T-helper 22 cell (primary cell): ENCODE data around the gene ITPR3.
A peak's percentile ranks its signal among the peaks of the same experiment; 100 is the strongest.
"Not testable (repeated sequence)": the region's sequence is repeated elsewhere in the genome, so short reads cannot be mapped to it uniquely, and the experiment has no call there.

ENCODE experiments used
- DNase-seq: peaks from one replicate; pipeline ENCODE4 v3.0.0-alpha.2; 2020; ENCODE audit warnings: low read depth

ITPR3 gene

DNA sequence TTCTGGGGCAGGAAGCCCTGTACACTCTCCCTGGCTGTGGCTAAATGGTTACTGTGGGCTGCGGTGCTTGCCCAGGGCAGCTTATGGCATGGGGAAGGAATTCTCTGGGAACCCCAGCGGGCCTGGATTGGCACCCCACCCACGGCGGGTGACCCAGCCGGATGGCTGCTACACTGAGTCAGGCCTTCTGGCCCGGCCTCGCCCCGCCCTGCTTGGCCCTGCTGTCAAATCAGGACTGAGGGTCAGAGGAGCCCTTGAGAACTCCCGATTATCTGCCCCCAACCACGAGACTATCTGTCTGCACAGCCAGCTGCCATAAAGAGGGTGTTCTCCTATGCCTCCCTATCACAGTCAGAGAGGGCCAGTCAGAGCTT lies 7.3 kb upstream of the ITPR3 start:
- no peak for DNase-seq

DNA sequence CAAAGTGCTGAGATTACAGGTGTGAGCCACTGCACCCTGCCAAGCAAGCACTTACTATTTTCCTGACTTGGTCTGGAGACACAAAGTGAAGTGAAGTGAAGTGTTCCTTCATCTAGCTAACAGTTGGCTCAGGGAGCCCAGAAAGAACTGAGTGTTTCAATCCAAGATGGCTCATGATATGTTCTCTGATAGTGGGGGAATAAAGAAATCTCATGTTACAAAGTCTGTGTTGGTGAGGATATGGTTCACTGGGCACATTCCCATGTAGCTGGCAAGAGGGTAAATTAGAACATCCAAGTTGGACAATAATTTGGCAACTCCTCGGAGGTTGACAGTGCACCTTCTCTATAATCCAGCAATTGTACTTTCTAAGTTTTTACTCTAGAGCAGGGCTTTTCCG lies 5.0 kb upstream of the ITPR3 start:
- DNase-seq: no peak

DNA sequence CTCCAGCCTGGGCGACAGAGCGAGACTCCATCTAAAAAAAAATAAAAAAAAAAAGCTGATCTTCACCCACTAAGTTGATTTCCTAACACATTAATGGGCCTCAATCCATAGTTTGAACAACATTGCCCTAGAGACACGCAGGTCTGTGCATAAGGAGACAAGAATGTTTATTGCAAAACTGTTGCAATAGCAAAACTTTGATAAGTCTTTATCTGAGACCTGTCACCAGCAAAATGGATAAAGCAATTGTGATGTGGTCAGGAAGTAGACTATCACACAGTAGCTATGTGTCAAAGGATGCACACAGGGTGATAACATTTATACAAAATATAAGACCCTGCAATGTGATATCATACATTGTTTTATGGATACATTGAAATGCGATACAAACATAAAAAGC lies 4.2 kb upstream of the ITPR3 start:
- no peak for DNase-seq

DNA sequence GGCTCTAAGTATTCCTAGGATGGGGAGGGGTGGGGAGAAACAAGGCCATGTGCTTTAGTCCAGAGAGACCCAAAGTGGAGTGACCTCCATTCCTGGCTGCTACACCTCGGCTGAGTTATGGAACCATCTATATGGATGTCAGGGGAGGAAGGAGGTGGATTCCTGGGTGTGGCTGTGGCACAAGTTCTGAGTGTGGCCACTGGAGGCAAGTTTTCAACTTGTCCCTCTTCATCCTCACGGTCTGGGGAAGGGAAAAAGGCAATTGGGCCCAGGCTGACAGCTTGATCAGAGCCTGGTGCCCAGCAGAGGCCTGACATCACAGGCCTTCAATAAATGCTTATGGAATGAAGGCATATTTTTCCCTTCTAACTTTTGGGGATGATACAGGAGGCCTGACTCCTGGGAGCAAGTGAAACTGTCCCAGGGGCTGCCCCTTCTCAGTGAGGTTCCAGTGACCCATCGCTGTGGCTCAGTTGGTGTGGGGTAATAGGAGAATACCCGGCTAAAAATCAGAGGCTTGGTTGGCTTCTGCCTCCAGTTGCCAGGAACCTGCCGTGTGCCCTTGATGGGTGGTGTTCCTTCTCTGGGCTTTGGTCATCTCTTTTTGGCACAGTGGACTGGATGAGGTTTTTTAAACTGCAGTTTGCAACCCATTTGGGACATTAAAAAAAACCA lies 1.8 kb upstream of the ITPR3 start:
- DNase-seq: no peak

DNA sequence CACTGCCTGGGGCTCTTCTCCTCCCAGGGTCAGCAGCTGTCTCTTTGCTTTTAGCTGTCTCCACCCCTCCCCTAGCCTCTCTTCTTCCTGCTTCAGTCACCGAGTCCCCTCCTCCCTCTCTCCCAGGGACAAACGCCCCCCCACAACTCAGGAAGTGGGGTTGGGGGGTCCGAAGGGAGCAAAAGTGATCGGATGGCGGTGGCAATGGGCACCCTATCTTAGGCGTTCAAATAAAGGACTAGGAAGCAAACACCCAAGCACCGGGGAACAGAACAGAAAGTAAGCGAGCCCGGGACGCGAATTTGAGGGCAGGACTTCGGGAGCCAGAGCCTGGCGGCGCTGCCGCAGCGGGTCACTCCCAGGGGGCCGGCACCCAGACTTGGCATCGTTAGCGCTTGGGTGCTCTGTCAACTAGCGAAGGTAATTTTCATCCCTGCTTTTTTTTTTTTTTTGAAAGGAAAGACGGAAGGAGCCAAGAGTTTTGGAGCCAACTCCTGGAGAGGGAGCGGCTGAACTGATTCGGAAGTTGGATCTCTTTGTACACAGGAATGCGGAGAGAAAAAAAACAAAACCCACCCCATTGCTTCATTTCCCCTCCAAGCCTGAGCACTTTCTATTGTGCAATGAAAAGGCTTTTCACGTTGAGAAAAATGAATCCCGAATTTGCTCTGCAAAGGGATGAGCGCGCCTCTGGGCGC lies 815 bp upstream of the ITPR3 start:
- no peak for DNase-seq

DNA sequence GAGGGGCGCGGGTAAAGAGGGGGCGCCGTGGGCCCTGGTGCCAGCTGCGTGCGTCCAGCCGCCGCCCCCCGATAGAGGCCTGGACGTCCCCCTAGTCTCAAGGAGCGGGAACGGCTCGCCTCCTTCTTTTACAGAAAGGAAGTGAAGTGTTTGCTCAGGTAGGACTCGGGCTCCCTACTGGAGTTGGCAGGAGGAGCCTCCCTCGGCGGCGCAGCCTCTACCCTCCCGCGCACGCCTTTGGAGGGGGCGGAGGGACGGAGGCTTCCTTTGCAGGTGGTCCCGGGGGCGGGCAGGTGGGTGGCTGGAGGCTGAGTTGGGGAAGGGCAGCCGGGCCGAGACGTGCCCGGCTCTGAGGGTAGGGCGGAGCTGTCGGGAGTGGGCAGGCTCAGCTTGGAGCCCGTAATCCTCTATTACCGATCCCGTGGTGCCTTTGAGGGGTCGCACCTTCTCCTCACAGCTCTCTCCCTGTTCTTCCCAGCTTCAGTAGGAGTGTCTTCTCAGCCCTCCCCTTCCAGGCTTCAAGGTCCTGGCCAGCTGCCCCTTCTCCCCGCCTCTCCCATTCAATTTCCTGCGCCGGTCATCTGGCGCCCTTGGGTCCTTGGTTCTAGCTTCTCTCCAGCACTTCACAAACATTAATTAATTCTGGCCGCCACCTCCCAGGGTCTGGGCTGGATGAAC lies 728 bp downstream of the ITPR3 start:
- DNase-seq: peak; percentile 18

DNA sequence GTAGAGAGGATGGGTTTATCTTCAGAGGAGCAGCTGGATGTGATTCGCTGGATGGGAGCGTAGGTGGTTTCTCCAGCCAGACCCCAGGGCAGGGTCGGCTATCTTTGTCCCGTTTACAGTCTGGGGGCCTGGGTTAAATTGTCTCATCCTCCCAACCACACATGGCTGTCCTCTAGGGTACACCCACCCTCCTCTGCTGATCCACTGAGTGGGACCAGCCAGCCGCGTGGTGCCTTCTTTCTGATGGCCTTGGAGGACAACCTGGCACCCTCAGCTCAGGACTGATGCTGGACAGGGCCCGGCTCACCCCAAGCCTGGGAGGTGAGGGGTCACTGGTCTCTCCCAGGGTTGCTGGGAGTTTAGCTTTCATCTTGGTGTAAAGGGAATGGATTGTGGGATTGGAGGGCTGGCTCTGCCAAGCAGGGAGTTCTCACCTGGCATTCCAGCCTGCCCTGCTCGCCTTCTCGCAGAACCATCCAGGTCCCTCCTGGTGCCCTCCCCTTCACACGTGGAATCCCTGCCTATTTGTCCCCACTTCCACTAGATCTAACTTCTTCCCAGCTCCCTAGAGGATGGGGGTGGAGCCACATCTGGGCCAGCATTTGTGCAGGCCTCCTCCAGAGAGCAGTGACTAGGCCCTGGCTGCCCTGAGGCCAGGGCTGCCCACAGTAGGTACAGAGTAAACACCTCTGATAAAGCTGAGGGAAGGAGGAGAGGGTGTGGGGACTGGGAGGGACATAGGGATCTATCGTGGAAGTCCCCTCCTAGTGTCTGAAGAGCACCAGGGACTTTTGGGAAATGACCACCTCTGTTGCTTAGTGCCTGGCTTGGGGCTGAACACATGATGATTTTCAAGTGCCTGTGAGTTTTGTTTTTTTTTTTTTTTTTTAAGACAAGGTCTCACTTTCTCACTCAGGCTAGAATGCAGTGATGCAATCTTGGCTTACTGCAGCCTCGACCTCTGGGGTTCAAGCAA lies 1.6 kb downstream of the ITPR3 start:
- DNase-seq: no peak

DNA sequence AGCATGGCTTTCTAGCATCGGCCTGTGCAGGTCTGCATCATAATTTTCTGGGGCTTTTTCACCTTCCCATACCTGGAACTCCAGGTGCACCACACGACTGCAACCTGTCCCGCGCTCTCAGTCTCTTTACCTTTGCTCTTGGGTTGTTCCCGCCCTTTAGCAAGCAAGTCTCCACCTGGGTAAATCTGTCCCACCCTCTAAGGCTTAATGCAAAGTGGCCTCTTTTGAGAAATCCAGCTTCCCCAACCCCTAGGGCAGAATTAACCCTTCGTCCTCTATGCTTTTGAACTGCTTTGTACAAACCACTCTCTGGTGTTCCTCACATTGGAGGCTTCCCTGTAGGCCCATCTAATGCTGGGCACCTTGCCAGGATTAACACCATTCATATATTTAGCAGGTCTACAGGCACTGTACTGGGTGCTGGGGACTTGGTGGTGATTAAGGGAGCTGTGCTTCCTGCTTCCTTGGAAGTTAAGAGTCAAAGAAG lies 2.8 kb downstream of the ITPR3 start:
- DNase-seq: no peak

DNA sequence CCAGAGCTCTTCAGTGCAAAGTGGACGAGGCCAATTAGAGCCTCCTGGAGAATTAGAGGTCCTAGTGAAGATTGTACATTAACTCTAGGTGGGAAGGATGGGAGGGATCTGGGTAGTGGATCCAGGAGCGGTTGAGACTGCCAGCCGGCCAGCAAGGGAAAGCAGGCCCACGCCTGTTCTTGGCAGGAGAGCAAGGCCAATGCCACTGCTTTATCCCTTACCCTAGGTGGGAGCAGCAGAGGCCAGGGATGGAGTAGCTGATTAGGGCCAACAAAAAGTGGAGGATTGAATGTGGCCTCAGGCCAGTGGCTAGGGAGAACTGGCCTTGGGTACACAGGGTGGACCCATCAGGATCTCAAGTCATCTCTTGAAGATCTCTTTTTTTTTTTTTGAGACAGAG lies 3.7 kb downstream of the ITPR3 start:
- DNase-seq: no peak

DNA sequence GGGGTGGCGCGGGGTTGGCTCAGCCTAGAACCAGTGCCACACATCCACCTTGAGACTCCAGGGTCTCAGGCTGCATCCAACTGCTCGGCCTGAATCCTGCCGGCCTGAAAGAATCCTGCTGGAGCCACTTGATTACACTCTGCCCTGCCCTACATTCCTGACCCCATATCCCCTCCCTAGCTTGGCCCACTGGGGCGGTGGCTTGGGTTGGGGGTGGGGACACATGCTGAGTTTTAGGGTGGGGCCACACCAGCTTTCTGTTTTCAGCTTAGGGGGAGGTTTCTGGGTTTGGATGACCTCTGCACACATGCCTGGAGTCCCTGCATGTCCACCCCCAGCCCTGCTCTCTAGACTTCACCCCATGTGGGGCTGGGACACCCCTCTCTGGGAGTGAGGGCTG lies 6.8 kb downstream of the ITPR3 start:
- no peak for DNase-seq

DNA sequence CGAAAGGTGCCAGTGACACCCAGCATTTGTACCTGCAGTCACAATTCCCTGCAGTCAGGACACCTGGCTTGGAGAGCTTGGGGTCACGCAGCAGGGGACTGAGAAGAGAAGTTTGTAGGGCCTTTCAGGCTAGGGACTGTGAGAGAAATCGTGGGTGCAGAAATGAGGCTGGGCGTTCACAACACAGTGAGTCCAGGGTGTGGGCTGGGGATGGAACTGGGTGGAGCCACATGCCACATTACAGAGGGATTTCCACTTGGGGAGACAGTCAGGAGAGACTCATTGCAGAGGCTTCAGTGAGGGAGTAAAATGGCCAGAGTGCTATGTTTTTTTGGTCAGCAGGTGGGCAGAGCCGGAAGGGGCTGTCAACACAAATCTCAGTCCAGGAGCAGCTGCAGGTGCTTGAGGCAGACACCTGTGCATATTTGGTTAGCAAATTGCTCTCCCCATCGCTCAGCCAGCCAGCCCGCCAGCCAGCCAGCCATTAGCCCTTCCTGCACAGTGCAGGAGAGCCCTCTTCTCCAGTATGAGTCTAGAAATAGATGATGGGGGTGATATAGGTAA lies 7.4 kb downstream of the ITPR3 start:
- no peak for DNase-seq

DNA sequence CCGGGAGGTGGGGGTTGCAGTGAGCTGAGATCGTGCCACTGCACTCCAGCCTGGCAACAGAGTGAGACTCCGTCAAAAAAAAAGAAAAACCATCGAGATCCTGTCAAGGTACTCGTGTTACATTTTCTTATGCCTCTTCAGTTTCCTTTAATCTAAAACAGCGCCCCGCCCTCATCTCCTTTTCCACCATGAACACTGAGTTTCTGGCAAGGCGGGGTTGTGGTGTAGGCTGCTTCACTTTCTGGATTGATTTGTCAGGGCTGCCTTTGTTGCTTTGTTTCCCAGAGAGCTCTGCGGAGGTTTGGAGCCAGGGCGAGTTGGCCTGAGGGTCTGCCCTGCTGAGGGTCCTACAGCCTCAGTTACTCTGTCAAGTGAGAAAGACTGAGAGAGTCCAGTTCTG lies 8.9 kb downstream of the ITPR3 start:
- DNase-seq: no peak

DNA sequence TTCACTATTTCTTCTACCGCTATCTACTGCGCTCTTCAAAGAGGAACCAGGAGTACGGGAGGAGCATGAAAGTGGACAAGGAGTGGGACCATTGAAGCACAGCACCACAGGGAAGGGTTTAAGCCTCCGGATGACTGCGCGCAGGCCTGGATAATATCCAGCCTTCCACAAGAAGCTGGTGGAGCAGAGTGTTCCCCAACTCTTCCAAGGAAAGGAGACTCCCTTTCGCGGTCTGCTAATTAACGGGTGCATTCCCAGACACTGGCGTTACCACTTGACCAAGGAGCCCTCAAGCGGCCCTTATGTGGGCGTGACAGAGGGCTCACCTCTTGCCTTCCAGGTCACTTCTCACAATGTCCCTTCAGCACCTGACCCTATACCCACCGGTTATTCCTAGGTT lies 10.4 kb downstream of the ITPR3 start:
- DNase-seq: not testable (repeated sequence)

DNA sequence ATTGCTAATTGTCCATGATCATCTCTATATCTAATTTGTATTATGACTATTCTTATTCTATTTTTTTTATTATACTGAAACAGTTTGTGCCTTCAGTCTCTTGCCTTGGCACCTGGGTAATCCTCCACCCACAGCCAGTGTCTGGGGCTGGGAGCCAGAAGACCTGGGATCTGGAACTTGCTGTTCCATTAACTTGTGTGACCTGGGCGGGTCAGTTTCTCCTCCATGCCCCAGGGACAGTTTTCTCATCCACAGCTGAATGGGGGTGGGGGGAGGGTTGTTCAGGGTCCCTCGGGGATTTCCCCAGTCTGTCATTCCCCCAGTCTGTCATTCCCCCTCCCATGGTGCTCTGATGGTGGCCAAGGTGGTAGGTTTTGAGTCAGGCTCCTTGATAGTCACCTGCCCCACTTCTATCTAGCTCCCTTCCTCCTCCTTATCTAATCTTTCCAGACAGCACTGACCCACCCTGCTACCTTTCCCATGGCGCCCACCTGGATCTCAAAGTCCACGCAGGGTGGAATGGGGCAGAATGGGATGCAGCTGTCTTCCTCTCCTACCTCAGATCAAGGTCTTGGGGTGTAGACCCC lies 10.9 kb downstream of the ITPR3 start:
- DNase-seq: no peak

DNA sequence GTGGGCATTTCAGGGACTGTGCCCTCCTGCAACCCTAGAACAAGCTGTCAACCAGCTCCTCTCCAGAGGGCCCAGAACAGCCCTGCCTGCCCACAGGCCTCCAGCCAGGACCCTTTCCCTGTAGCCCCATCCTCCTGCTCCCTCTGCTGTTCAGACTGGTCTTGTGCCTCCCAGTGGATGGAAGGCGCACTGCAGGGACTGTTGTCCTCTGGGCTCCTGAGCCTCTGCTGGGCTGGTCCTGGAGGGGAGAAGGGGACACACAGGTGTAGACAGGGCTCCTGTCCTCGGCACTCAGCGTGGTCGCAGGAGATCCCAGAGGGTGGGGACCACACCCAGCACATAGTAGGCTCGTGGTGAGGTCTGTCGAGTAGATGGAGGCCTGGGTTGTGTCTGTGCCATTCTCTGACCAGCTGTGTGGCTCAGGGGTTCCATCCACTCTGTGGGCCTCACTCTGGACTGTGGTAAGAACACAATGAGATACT lies 11.5 kb downstream of the ITPR3 start:
- peak; percentile 28 for DNase-seq

DNA sequence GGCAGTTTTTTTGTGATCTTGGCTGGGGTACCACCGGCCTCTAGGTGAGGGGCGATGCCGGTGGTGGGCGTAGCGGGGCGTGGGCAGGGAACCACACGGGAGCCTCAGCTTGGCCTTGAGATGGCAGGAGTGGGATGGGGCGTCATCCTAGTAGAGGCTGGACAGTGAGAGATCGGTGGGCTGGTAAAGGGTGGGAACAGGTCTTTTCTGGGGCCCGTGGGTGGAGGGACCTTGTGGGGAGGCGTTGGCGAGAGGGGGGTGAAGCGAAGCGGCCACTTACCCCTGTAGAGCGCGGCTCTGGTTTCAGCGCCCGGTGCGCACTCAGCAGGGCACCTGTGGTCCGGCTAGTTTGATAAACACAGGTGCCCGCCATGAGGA lies 12.0 kb downstream of the ITPR3 start:
- no peak for DNase-seq

DNA sequence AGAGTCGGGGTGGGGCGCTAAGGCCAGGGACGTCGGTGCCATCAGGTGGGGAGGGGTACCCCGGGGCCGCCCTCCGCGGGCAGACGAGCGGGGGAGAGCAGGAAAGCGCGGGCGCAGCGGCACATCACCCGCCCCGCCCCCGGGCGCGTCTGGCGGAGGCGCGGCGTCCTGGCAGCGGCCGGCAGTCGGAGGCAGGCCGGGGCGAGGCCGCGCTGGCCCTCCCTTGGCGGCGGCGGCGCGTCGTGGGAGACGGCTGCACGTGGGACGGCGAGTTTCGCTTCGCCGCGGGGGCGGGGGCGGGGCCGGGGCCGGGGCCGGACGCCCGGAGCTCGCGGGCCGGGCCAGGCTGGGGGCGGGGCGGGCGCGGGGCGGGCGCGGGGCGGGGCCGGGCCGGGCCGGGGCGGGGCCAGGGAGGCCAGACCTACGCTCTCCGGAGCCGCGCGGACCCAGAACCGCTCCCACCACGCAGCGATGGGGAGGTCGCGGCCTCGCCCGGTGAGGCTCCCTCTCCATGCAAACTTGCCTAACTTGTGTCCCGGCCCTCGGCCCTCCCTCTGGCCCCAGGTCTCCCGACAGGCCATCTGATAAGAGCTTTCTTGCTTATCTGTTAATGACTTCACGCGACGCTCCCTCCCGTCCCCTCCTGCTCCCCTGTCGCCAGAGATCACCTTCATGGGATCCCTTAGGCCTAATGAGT lies 12.5 kb downstream of the ITPR3 start:
- DNase-seq: peak; percentile 61

DNA sequence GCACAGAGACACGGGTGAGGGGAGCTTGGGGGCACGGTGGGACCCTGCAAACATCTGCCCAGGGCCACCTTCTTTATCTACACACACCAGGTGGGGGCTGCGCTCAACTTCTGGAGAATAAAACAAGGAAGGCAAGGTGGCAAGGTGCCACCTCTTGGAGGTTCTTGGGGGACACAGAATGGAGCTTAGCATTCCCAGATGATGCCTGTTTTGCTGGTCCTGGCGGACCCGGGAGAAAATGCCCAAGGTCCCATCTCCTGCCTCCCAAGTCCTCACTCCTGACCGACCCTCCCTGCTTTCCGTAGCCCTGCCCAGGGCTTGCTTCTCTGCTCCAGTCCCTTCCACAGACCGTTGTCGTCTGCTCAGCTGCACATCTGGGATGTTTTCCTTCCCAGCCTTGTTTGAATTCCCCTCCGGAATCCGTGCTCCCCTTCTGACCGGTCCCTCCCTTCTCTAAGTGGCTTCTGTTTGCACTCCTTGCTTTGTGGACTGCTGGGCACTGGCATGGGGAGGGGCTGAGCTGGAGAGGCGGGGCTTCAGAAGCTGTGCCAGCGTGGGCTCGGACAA lies 13.1 kb downstream of the ITPR3 start:
- DNase-seq: no peak

DNA sequence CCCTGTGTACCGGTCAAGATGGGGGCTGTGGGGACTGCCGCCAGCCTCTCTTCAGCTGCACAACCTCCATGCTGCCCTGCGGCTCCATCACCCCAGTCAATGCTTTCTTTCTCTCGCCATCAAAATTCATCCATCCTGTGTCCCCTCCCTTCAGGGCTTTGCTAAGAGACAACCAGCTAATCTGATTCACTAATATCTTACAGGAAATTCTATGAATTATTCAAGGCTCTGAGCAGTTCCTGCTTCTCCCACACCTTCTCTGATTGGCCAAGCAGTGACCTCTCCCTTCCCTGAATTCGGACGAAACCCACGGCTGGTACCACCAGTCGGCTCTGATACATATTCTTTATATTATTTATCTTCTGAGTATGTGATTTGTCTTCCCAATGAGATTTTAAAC lies 13.8 kb downstream of the ITPR3 start:
- DNase-seq: no peak

DNA sequence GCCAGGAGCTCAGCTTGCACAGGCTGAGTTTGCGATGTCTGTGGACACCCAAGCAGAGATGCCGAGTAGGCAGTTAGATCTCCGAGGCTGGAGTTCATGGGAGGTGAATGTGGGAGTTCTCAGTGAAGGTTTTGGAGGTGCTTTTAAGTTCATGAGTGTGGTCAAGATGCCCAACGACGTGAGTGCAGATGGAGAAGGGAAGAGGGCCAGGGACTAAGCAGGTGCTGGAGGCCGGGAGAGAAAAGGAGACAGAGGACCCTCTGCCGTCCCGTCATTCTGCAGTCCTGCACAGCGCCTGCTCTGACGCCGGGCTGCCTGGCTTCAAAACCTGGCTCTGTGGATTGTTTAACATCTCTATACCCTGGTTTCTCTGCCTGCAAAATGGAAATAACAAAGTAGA lies 15.5 kb downstream of the ITPR3 start:
- DNase-seq: no peak
